Fibroblast of skin of abdomen (primary cell): ENCODE measurements around the gene NEU4.
"Not testable (repeated sequence)": the region's sequence is repeated elsewhere in the genome, so short reads cannot be mapped to it uniquely, and the experiment has no call there.

Source experiments
- DNase-seq: peaks from one replicate; pipeline ENCODE4 v3.0.0-alpha.2; 2013

The NEU4 gene

GRCh38 chr2:241799522-241800197 lies 9.3 kb upstream of the NEU4 start:
- DNase-seq, result no peak

- DNase-seq, result not testable (repeated sequence)
Observed at GRCh38 chr2:241800198-241800903, 8.6 kb upstream of the NEU4 start.

- no peak for DNase-seq
Observed at GRCh38 chr2:241801611-241802420, 7.2 kb upstream of the NEU4 start.

- no peak for DNase-seq
Observed at GRCh38 chr2:241802421-241803318, 6.3 kb upstream of the NEU4 start.

- peak; percentile 47 for DNase-seq
Observed at GRCh38 chr2:241803387-241804325, 5.3 kb upstream of the NEU4 start.

- peak; percentile 65 for DNase-seq
Observed at GRCh38 chr2:241804326-241805229, 4.4 kb upstream of the NEU4 start.

- not testable (repeated sequence) for DNase-seq
Observed at GRCh38 chr2:241806217-241806616, 2.8 kb upstream of the NEU4 start.

- DNase-seq, result no peak
Observed at GRCh38 chr2:241808051-241808720, 807 bp upstream of the NEU4 start.

- no peak for DNase-seq
Observed at GRCh38 chr2:241809383-241810306, 652 bp downstream of the NEU4 start.

- no peak for DNase-seq
Observed at GRCh38 chr2:241810307-241811200, 1.6 kb downstream of the NEU4 start.

- DNase-seq, result no peak
Observed at GRCh38 chr2:241811201-241811951, 2.4 kb downstream of the NEU4 start.

GRCh38 chr2:241811952-241812729 lies 3.1 kb downstream of the NEU4 start:
- no peak for DNase-seq

GRCh38 chr2:241812730-241813643 lies 4.0 kb downstream of the NEU4 start:
- no peak for DNase-seq

GRCh38 chr2:241813644-241814392 lies 4.8 kb downstream of the NEU4 start:
- DNase-seq, result no peak
